Kidney (tissue), 14 donors: Measurements from ENCODE around the gene SNAPC4. TPM values are rescaled to one million over a fixed set of nuclear protein-coding genes. Genes with fewer than 3 reads are reported as not detected.
"Not testable (repeated sequence)": the region's sequence is repeated elsewhere in the genome, so short reads cannot be mapped to it uniquely, and the experiment has no call there.

Experiments used
- DNase-seq, 5 donors: peaks; one replicate each; pipeline ENCODE4 v3.0.0-alpha.2; 2013 to 2020
- FAIRE-seq: peaks from 2 replicates; lab custom pipeline; 2012; peaks lifted over from hg19 to GRCh38; lab: Jason Lieb, UNC
- H3K27ac ChIP-seq, 2 donors: one replicate each; pipeline ENCODE4 v1.7.0; 2013; ENCODE audit warnings: low read depth in 2 of 2, low read length in 2 of 2, inconsistent platforms in 1 of 2
- H3K27me3 ChIP-seq: one replicate; pipeline ENCODE4 v1.7.1; 2013; ENCODE audit warnings: low read length, inconsistent platforms; ENCODE audit not compliant: control insufficient read depth, insufficient read depth
- H3K36me3 ChIP-seq, 3 donors: one replicate each; pipeline versions ENCODE4 v1.7.0 to v1.7.1; 2013; ENCODE audit warnings: low read length in 3 of 3, control low read depth in 1 of 3, inconsistent platforms in 1 of 3; ENCODE audit not compliant: insufficient read depth in 3 of 3, control insufficient read depth in 2 of 3
- H3K4me1 ChIP-seq, 3 donors: one replicate each; pipeline versions ENCODE4 v1.7.0 to v1.7.1; 2013; ENCODE audit warnings: low read length in 3 of 3, inconsistent platforms in 1 of 3, low read depth in 1 of 3; ENCODE audit not compliant: control insufficient read depth in 2 of 3, insufficient read depth in 2 of 3
- H3K4me3 ChIP-seq, 3 donors: one replicate each; pipeline versions ENCODE4 v1.7.0 to v1.8.1; 2013; ENCODE audit warnings: low read length in 3 of 3, control low read depth in 1 of 3, inconsistent platforms in 1 of 3
- H3K9ac ChIP-seq, 3 donors: one replicate each; pipeline versions ENCODE4 v1.7.0 to v1.7.1; 2013; ENCODE audit warnings: low read length in 3 of 3, control low read depth in 1 of 3, inconsistent platforms in 1 of 3
- H3K9me3 ChIP-seq, 3 donors: one replicate each; pipeline versions ENCODE4 v1.7.0 to v1.7.1; 2013; ENCODE audit warnings: low read length in 3 of 3, control low read depth in 1 of 3, inconsistent platforms in 1 of 3; ENCODE audit not compliant: control insufficient read depth in 2 of 3, insufficient read depth in 1 of 3
- intact Hi-C: fragments of 100-400 bp; cut with DNase I; formaldehyde crosslinking; loops from one replicate; pipeline ENCODE4 v1.11.1; 2022
- polyA plus RNA-seq: library from polyadenylated mRNA; stranded (reverse); fragments of 350-450 nt; fragmentation: Illumina TruSeq; extraction: RNeasy Lipid Tissue Mini Kit (QIAGEN cat#74804); gene quantifications from one replicate; pipeline ENCODE4 v1.2.3, GENCODE V29; 2014; ENCODE audit warnings: low read depth, low replicate concordance; ENCODE audit not compliant: insufficient read depth
- total RNA-seq: library from RNA; stranded (reverse); fragmentation: NEBNext Ultra II Directional; extraction: Animal tissue kit (Norgen Biotek cat#: 25700); gene quantifications from one replicate; pipeline ENCODE4 v1.2.1, GENCODE V29; 2021
- TF ChIP-seq, protein P1 (sequence below): IDR thresholded peaks from 3 replicates; pipeline ENCODE4 v1.5.1; 2012; ENCODE audit warnings: mild to moderate bottlenecking, moderate library complexity, borderline replicate concordance; ENCODE audit not compliant: insufficient read depth; ENCODE audit errors: extremely low read depth
- donor health status: control.
- donor health status: control.
- donor health status: control.
- donor health status: control.
- donor health status: control.
- donor health status: DM: yes; HTN: yes; CAD: no.
- donor health status: Normal renal cell carcinoma (clear cell type).

SNAPC4 gene
- total and polyA plus RNA-seq, 2 donors from 2014 or later = 3.2 to 11.0 TPM

DNA sequence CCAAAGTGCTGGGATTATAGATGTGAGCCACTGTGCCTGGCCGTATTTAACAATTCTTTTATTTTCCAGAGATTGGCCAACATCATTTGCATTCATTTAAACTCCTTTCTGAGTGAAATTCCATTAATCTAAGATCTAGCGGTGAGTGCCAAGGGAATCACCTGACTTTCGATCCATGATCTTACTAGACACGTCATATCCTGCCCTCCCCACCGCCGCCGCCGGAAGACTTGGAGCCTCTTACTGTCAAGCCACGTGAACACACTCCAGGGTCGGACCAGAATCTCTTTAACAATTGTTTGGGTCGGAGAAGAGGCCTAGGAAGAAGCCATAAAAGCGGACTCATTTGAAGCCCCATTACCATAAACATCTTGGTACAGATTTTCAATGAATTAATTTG lies 26.8 kb upstream of the SNAPC4 start:
- TF ChIP-seq, protein P1, sequence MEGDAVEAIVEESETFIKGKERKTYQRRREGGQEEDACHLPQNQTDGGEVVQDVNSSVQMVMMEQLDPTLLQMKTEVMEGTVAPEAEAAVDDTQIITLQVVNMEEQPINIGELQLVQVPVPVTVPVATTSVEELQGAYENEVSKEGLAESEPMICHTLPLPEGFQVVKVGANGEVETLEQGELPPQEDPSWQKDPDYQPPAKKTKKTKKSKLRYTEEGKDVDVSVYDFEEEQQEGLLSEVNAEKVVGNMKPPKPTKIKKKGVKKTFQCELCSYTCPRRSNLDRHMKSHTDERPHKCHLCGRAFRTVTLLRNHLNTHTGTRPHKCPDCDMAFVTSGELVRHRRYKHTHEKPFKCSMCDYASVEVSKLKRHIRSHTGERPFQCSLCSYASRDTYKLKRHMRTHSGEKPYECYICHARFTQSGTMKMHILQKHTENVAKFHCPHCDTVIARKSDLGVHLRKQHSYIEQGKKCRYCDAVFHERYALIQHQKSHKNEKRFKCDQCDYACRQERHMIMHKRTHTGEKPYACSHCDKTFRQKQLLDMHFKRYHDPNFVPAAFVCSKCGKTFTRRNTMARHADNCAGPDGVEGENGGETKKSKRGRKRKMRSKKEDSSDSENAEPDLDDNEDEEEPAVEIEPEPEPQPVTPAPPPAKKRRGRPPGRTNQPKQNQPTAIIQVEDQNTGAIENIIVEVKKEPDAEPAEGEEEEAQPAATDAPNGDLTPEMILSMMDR = no peak
- no peak for DNase-seq
- H3K36me3 ChIP-seq = peaks cover 0 to 25% (median 17%) of the 10 kb centered on the region in 3 donors

DNA sequence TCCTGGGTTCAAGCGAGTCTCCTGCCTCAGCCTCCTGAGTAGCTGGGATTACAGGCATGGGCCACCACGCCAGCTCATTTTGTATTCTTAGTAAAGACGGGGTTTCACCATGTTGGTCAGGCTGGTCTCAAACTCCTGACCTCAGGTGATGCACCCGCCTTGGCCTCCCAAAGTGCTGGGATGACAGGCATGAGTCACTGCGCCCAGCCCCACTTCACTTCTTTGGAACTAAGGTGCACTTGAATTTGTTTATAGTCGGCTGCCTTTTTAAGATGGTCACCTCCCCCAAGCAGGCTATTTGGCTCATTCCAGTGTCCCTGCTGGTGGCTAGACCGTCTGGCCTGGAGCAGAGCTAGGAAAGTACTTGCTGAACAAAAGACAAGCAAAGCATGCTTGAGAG lies 25.4 kb upstream of the SNAPC4 start:
- FAIRE-seq, DNase-seq, intact Hi-C loops, H3K4me1 ChIP-seq, H3K4me3 ChIP-seq, H3K27ac ChIP-seq, H3K9ac ChIP-seq, H3K9me3 ChIP-seq, H3K27me3 ChIP-seq: not testable (repeated sequence)
- H3K36me3 ChIP-seq = peaks cover 0 to 34% (median 14%) of the 10 kb centered on the region in 3 donors

More for the DNA sequence above, 26.8 kb upstream of the SNAPC4 start:
- H3K9me3 ChIP-seq = no peaks in the 10 kb centered on the region
- intact Hi-C loops = no loop called here
- FAIRE-seq = no peak
- H3K4me3 ChIP-seq = no peak overlapping the region
- H3K27me3 ChIP-seq = no peaks in the 10 kb centered on the region
- H3K9ac ChIP-seq = no peak overlapping the region
- no peaks in the 10 kb centered on the region for H3K4me1 ChIP-seq
- H3K27ac ChIP-seq = no peak overlapping the region

DNA sequence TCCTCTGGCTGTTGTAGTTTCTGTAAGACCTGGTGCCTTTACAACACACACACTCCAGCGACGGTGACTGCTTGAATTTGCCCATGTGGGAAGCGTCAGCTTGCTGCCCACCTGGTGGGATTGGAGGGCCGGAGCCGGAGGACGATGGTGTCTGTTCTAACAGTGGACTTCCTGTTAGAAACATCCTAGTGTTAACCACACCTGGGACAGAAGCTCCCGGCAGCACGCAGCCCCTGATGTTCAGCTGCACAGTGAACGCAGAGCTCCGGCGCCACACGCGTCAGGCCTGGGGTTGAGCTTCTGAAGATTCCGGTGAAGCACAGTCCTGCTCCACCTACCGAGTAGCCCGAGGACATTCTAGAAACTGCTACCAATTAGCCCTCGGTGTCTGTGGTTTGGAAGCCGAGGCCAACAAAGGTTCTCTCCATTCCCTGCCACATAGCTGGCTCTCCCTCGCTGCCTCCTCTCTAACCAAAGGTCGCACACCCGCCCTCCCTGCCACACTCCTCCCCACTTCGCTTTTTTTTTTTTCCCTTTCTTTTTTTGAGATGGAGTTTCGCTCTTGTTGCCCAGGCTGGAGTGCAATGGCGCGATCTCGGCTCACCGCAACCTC lies 24.9 kb upstream of the SNAPC4 start:
- Histone ChIP-seq H3K36me3 (peaks cover 0 to 34% (median 14%) of the 10 kb centered on the region in 3 donors), H3K27ac (no peak overlapping the region), H3K4me3 (no peak overlapping the region), H3K9me3 (no peaks in the 10 kb centered on the region), H3K4me1 (no peaks in the 10 kb centered on the region), H3K9ac (no peak overlapping the region), H3K27me3 (no peaks in the 10 kb centered on the region)
- DNase-seq (no peak), FAIRE-seq (no peak)
- intact Hi-C loops = no loop called here
- TF ChIP-seq, protein P1 = no peak

DNA sequence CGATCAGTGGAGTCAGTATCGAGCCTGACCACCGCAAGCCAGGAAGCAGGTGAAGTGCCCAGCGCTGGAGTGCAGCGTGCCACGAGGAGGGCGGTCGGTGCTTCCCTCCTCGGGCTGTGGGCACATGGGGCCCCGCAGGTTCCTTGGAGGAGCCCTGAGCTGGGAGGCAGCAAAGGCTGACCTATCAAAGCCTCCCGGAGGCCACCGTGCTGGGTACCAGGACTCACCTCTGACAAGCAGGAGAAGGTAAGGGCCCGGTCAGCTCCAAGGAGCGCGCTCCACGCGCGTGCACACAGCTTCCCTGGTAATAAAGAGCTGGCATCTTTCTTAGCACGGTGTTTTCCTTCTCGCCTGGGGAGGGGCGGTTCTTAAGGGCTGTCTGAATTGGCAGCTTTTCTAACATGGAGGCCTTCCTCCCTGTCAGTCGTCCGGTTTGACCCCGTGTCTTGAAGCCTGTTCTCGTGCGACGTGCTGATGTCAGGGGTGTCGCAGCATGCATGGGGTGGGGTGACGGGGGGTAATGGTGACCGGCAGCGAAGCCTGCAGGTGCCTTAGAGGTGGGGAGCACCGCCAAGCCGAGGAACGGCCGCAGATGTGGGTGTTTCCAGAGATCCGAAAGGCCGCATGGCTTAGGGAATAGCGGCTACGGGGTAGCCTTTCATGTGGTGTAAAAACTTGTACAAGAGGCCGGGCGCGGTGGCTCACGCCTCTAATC lies 23.6 kb upstream of the SNAPC4 start:
- no peak overlapping the region for H3K27ac ChIP-seq
- no peaks in the 10 kb centered on the region for H3K27me3 ChIP-seq
- DNase-seq = no peak
- no peak overlapping the region for H3K9ac ChIP-seq
- no peaks in the 10 kb centered on the region for H3K4me1 ChIP-seq
- TF ChIP-seq, protein P1 = no peak
- H3K9me3 ChIP-seq = no peaks in the 10 kb centered on the region
- H3K4me3 ChIP-seq = no peak overlapping the region
- intact Hi-C loops = no loop called here
- FAIRE-seq = no peak
- peaks cover 1 to 42% (median 15%) of the 10 kb centered on the region in 3 donors for H3K36me3 ChIP-seq
